HG03135 (cell line): ENCODE measurements around the gene SBNO2.

Experiments
- ATAC-seq: cut with Tn5 transposase; IDR thresholded peaks from one replicate; pipeline ENCODE4 v1.9.1; 2021; ENCODE audit warnings: mild to moderate bottlenecking, moderate library complexity; ENCODE audit not compliant: unreplicated experiment

Gene SBNO2

DNA sequence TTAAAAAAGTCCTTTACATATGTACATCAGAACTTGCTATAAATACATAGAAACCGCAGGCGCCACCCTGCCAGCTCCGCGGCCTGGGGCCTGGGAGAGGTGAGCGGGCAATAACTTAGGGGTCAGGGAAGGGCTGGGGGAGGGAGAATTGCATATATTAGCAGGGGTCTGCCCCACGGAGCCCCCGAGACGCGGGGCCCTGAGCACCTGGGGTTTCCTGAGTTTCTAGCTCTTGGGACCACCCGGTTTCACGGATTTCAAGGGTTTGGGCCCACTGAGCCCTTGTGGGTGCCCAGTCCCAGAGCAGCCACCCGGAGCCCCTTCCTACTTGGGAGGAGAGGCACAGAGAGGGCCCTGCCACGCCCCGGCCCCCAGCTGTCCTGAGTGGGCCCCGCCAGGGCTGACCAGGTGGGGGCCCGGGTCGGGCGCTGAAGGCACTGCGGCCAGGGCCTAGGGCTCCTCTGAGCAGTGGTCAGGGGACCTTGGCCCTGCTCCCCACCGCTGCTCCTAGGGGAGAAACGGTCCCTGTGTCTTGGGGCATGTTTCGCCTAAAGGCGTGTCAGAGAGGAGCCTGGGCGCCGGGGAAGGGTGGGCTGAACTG is 66.3 kb downstream of the SBNO2 start:
- ATAC-seq, result no peak

DNA sequence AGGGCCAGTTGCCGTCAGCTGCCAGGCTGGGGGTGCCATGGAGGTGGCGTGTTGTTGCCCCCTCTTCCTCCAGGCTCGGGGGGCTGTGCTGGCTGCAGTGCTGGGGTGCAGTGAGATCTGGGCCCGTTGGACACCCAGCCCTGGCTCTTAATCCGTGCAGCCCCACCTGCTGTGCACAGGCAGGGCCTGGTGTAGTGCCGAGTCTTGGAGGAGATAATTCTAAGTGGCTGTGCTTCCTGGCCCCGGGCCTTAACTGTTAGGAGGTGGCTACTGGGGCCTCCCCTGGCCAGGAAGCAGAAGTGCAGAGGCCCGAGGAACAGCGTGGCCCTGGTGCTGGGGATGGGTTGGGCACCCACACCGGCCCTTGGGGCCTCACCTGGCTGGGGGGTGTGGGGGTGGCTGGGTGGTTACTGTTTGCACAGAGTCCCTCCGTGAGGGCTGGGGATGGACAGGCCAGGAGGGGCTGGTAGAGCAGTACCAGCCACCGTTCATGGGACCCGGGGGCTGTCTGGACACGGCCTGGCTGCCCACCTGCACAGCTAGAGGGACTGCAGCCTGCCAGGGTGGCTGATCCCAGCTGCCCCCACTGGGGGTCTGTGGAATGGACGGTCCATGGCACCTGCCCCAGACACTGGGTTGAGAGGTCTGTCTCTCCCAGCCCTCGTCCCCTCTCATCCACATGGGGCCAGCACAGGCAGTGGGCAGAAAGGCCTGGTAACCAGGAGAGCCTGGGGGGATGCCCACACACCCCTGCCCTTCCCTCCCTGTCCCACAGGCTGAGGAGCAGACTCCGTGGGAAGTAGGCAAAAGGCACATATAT is 67.0 kb downstream of the SBNO2 start:
- no peak for ATAC-seq

DNA sequence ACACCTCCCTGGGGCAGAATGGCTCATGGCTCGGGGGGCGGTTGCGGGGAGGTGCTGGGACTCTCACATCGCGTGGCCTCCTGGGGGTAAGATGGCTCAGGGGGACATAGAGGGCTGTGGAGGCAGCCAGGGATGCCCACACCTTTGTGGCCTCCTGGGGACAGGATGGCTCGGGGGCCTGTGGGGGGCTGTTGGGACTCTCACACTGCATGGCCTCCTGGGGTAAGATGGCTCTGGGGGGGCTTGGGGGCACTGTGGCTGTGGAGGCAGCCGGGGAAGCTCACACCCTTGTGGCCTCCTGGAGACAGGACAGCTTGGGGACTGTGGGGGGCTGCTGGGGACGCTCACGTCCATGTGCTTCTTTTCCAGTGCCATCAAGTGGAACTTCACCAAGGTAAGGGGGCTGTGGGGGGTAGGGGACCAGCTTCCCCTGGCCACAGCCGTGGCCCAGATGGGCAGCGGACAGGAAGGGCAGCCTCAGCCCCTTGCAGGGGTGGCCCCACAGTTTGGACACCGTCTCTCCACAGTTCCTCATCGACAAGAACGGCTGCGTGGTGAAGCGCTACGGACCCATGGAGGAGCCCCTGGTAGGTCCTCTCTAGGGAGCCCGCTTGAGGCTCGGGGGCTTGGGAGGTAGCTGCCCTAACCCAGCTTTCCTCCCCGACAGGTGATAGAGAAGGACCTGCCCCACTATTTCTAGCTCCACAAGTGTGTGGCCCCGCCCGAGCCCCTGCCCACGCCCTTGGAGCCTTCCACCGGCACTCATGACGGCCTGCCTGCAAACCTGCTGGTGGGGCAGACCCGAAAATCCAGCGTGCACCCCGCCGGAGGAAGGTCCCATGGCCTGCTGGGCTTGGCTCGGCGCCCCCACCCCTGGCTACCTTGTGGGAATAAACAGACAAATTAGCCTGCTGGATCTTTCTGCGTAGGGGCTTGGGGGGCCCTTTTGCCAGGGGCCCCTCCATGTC is 67.9 kb downstream of the SBNO2 start:
- no peak for ATAC-seq

DNA sequence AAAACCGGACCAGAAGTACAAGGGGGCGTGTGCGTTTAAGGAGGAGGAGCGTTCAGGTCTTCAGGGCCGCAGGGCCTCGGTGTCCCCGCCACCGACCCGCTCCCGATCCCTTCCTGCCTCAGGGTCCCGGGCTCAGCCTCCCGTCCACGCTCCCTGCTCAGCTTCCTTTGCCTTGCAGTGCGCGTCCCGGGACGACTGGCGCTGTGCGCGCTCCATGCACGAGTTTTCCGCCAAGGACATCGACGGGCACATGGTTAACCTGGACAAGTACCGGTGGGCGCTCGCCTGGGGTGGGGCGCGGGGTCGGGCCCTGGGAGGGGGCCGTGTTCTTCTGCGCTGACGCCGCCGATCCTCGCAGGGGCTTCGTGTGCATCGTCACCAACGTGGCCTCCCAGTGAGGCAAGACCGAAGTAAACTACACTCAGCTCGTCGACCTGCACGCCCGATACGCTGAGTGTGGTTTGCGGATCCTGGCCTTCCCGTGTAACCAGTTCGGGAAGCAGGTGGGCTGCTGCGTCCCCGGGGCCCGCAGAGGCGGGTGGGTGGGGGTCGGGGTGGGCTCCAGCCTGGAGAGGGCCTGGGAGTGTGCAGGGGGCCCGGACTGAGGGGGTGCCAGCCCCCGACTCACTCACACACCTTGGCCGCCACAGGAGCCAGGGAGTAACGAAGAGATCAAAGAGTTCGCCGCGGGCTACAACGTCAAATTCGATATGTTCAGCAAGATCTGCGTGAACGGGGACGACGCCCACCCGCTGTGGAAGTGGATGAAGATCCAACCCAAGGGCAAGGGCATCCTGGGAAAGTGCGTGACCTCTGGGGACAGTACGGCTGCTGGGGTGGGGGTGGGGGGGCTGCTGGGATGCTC is 68.8 kb downstream of the SBNO2 start:
- no peak for ATAC-seq

DNA sequence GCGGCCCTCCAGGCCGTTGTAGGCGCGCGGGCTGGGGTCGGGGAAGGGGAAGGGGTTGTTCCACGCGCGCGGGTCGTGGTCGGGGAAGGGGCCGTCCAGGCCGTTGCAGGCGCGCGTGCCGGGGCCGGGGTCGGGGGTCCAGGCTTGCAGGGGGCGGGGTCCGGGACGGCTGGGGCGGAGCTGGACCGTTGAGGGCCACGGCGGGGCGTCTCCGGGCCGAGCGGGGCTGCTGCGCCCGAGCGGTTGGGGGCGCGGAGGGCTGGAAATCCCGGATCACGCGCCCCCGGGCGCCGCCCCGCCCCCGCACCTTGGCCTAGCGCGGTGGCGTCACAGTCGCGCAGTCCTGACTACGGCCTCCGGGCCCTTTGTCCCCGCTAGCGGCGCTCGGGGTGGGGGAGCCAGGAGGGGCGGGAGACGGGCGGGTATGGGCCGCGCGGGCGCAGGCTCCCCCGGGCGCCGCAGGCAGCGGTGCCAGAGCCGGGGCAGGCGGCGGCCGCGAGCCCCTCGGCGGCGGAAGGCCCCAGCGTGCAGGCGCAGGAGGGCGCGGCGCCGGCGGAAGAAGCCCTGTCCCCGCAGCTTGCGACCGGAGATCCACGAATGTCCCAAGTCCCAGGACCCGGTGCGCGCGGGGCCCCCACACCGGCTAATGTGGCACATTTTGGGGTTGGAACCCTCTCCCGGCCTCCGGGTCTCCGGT is 69.6 kb downstream of the SBNO2 start:
- ATAC-seq, result no peak

DNA sequence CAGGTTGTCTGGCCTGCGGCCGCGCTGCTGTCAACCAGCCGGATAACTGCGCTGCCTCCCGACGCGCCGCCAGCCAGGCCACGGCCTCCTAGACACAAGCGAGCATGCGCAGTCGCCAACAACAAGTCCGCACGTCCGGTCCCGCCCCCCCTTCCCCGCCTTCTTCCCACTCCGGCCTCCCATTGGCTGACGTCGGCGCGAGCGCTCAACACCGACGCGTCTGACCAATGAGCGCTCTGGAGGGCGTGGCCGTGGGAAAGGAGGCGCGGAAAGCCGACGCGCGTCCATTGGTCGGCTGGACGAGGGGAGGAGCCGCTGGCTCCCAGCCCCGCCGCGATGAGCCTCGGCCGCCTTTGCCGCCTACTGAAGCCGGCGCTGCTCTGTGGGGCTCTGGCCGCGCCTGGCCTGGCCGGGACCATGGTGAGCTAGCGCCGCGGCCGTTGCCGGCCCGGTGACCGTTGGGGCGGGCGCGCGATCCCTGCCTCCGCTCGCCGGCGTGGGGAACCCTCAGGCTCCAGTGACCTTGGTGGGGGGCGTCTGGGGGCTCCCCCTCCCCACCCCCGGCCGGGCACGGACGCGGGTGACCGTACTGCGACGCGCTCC is 70.3 kb downstream of the SBNO2 start, which contains the start of gene GPX4:
GPX4 (plus strand) TSS at position 287 of the 603 bp plus-strand sequence; CDS start at position 337, 50 bp downstream.
- peak; percentile 64 for ATAC-seq

DNA sequence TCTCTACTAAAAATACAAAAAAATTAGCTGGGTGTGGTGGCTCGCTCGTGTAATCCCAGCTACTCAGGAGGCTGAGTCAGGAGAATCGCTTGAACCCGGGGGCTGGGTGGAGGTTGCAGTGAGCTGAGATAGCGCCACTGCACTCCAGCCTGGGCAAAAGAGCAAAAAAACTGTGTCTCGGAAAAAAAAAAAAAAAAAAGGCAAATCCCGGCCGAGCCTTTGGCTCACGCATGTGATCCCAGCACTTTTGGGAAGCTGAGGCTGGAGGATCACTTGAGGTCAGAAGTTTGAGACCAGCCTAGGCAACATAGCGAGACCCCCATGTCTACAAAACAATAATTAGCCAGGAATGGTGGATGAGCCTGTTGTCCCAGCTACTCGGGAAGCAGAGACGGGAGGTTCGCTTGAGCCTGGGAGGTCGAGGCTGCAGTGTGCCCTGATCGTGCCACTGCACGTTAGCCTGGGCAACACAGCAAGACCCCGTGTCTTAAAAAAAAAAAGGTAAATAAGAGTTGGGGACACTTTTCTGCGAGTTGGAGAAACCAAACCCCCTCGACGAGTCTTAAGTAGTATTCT is 70.8 kb downstream of the SBNO2 start:
- no peak for ATAC-seq

DNA sequence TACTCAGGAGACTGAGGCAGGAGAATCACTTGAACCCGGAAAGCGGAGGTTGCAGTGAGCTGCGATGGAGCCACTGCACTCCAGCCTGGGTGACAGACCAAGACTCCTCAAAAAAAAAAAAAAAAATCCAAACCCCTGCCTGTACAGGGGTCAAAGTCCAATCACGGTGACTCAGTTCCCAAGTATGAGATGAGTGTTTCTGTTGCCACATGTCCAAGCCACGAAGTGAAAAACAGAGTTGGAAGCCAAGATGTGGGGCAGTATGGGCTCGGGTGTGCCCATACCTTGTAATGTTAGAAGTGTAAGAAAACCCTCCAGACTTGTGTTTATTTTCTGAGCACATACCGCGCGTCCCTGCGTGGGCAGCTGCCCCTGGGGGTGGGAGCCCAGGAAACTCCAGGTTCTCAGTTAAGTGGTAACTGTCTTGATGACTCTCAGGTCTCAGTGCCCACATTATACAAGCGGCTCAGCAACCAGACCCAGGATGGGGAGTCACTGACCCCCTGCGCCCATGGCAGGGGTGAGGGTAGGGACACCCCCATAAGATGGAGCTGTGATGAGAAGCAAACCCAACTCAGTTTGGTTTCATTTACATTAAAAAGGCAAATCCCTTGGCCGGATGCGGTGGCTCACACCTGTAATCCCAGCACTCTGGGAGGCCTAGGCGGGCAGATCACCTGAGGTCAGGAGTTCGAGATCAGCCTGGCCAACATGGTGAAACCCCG is 71.5 kb downstream of the SBNO2 start:
- ATAC-seq, result no peak

DNA sequence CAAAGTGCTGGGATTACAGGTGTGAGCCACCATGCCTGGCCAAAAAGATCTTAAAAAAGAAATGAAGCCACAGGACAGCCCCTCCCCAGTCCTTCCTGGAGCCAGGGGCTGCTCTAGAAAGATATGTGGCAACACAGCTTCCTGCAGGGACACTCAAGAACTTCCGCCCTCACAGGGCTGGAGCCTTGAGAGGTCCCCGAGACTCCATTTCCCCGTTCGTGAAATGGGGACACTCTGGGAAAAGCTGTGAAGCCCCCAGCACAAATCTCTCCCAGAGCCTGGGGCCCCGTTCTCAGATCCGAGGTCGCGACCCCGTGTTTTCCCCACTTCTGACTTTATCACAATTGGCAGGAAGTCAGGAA is 72.8 kb downstream of the SBNO2 start:
- ATAC-seq, result no peak

DNA sequence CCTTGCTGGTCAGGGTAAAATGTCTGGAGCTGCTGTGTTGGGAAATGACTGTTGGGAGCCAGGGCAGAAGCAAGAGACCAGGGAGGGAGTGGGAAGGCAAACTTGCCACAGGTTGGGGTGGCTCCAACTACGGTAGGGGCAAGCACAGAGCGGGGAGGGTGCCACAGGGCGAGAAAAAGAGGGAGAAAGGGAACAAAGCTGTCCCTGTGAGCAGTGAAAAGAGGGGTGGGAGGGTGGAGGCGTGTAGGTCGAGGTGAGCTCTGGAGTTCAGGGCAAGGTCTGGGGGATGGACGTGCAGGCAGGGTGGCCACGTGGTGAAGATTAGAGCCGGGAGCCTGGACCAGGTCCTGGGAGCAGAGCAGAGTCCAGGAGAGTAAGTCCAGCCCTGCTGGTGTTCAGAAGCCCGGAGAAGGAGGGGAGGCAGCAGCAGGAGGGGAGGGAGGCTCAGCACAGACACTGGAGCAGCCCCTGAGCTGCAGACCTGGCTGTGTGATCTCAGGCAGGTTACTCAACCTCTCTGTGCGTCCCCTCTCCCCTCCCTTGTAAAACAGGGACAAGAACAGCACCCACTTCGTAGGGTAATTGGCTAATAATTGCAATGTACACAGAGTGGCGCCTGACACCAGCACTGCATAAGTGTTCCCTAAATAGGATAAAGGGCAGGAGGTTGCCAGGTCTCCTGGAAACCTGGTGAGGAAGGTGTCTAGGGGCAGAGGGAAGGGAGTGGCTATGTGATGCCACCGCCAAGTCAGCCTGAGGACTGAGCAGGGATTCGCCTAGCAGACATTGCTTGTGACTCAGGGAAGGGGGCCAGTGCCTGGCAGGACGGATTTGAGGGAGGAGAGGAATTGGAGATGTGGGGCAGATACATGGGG is 75.7 kb downstream of the SBNO2 start:
- no peak for ATAC-seq

DNA sequence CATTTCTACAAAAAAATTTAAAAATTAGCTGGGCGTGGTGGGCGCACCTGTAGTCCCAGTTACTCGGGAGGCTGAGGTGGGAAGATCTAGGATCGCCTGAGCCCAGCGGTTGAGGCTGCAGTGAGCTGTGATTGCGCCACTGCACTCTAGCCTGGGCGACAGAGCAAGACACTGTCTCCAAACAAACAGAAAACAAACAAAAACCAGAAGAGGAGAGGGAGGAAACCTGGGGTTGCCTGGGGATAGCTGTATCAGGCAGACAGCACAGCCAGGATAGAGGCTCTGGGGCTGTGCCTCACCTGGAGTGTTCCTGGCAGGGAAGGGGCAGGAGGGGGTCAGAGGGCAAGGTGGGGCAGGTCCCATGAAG is 76.3 kb downstream of the SBNO2 start:
- no peak for ATAC-seq

DNA sequence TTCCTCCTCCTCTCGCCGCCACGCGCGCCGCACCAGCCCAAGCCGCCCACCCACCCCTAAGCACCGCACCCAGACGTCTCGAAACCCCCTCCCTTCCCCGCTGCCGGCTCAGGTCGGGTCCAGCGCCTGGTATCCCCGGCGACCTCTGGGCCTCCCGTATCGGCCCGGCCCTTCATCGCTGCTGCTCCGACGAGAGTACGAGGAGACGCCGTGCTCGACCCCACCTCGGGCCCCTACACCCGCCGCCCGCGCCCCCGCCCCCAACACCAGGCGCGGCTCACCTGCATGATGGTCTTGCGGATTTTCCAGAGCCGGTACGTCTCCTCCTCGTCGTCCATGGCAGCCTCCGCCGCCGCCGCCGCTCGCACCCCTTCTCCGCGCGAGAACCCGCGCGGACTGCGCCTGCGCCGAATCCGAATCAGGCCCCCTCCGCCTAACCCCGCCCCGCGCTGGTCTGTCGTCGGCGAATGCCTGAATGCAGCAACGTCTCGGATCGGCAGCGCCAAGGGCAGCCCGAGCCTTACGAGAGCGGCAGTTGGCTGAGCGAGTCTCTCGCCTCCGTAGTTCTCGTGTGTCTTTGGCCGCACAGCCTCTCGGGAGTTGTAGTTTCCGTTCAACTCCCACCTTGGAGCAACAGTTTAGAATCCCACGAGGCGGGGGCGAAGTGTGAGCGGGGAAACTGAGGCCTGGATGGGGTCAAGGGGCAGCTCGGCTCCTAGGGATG is 78.9 kb downstream of the SBNO2 start, which contains the start of gene POLR2E:
POLR2E (minus strand) TSS at position 398 of the 724 bp plus-strand sequence; CDS start at position 338, 60 bp downstream.
- ATAC-seq, result peak; percentile 85

DNA sequence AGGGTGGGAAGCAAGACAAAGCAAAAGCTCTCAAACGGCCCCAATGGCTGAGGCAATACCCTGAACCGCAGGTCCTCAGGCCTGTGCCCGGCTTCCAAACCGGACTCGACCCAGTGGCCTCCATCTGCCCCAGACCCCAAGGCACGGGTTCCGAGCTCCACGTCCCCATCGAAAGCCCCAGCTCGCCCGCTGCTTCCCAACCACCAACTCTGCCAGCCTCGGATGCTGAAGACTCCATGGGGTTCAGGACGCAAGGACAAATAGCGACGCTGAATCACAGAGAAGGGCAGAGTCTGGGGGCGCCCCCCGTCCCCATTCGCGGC is 79.5 kb downstream of the SBNO2 start:
- peak; percentile 9 for ATAC-seq

DNA sequence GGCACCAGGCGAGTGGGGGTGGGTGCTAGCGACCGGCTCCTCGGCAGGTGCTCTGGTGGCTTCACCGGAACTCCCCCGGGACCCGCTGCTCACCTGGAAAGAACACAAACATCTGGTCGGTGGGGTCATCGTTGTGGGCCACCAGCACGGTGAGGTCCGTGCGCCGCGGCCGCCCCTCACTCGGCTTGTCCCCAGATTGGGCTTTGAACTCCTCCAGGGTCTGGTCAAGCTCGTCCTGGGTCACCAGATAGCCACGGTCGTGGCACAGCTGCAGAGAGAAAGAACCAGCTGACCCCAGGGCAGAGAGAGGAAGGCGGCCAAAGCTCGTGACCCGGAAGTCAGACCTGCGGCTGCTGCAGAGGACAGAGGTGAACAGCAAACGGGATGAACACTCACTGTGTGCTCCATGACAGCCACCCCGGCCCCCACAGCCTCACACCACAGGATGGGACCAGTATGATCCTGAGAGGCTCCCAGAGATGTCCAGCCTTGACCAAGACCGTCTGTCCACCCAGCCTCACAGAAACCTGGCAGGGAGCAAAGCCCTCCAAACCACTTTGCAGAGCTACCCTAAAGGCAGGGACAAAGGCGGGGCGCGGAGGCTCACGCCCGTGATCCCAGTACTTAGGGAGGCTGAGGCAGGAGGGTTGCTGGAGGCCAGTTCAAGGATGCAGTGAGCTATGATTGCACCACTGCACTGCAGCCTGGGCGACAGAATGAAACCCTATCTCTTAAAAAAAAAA is 80.1 kb downstream of the SBNO2 start:
- ATAC-seq, result no peak

DNA sequence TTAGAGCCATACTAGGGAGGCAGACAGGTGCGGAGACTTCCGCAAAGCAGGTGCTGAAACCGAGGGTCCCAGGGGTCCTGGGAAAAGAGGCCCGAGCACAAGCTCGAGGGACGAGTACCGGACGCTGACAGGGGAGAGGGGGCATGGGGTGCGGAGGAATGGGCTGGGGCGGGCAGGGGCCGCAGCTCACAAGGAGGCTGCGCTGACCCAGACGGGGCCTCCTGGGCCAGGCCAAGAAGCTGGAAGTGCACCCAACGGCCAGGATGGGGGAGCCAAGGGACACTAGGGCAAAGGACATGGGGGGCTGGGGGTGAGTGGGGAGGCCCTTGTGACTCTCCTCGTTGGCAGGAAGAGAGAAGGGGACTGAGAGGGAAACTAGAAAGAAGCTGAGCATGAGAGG is 80.7 kb downstream of the SBNO2 start:
- ATAC-seq, result no peak

DNA sequence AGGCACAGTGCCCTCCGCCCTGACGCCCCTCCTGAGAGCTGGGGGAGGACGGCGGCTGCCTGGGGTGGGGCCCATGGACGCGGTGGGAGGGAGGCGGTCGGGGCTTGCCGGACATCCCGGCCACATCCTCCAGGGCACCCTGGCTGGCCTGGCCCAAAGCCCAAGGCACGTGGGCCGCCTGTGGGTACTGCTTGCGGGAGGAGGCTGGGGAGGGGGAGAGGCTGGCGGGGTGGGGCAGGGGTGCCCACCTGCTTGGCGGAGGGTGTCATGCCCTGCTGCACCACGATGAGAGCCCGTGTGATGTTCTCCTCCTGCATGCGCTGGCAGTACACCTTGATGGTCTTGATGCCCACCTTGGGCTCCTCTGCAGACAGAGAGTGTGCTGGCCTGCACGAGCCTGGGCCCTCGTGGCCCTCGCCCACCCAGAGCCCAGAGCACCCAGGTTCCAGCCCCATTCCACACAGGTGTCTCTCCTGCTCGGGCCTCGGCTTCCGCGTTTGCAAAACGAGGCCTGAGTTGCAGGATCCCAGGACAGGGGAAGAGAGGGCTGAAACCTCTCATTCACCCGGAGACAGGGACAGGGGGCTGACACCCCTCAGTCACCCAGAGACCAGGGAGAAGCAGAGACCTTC is 82.4 kb downstream of the SBNO2 start:
- no peak for ATAC-seq
